CD4-positive, alpha-beta T cell treated with Interleukin-10 for 1 hour (primary cell): ENCODE data around the gene FAM107A.

Experiments
- DNase-seq: peaks from one replicate; pipeline ENCODE4 v3.0.0-alpha.2; 2020

The FAM107A gene

GRCh38 chr3:58577269-58577821 is at the start of gene FAM107A:
Gene FAM107A, minus strand, starts transcription at chr3:58577391. Its CDS starts 7,531 bp downstream, at chr3:58569860.
- no peak for DNase-seq

GRCh38 chr3:58625196-58625824 is 48.1 kb upstream of the FAM107A start:
- DNase-seq, result no peak

GRCh38 chr3:58624550-58624949 is 47.4 kb upstream of the FAM107A start:
- no peak for DNase-seq

GRCh38 chr3:58623961-58624360 is 46.8 kb upstream of the FAM107A start:
- no peak for DNase-seq

GRCh38 chr3:58623478-58623877 is 46.3 kb upstream of the FAM107A start:
- DNase-seq, result no peak

GRCh38 chr3:58622892-58623291 is 45.7 kb upstream of the FAM107A start:
- no peak for DNase-seq

GRCh38 chr3:58622436-58622835 is 45.2 kb upstream of the FAM107A start:
- no peak for DNase-seq

- no peak for DNase-seq
These were observed 44.1 kb upstream of the FAM107A start for GRCh38 chr3:58621086-58621830.

GRCh38 chr3:58620421-58620820 is 43.2 kb upstream of the FAM107A start:
- DNase-seq, result no peak

- DNase-seq, result no peak
These were observed 40.2 kb upstream of the FAM107A start for GRCh38 chr3:58617338-58617761.

GRCh38 chr3:58613236-58614132 is 36.3 kb upstream of the FAM107A start:
- DNase-seq, result no peak

- no peak for DNase-seq
These were observed 35.6 kb upstream of the FAM107A start for GRCh38 chr3:58612830-58613229.

GRCh38 chr3:58609990-58610389 is 32.8 kb upstream of the FAM107A start:
- DNase-seq, result no peak

- no peak for DNase-seq
These were observed 31.5 kb upstream of the FAM107A start for GRCh38 chr3:58608648-58609047.

GRCh38 chr3:58607816-58608215 is 30.6 kb upstream of the FAM107A start:
- DNase-seq, result no peak

- DNase-seq, result no peak
These were observed 29.5 kb upstream of the FAM107A start for GRCh38 chr3:58606693-58607092.

- DNase-seq, result no peak
These were observed 26.8 kb upstream of the FAM107A start for GRCh38 chr3:58604031-58604430.

- no peak for DNase-seq
These were observed 26.4 kb upstream of the FAM107A start for GRCh38 chr3:58603606-58604005.

GRCh38 chr3:58597770-58598310 is 20.6 kb upstream of the FAM107A start:
- no peak for DNase-seq

GRCh38 chr3:58596834-58597518 is 19.8 kb upstream of the FAM107A start:
- no peak for DNase-seq

- no peak for DNase-seq
These were observed 16.9 kb upstream of the FAM107A start for GRCh38 chr3:58594117-58594516.
